SK-N-SH (cell line): ENCODE results near the gene KCNG4. TPM values are rescaled to one million over a fixed set of nuclear protein-coding genes. Genes with fewer than 3 reads are reported as not detected.

Experiments
- CTCF ChIA-PET: fragments of 300-600, 350-600 bp; formaldehyde crosslinking; extraction: SDS; loops from one replicate; lab custom pipeline; 2021; lab: Yijun Ruan, JAX
- POLR2A ChIA-PET: fragments of 350-600 bp; sonication (Branson Sonifier 250); formaldehyde crosslinking; extraction: SDS; loops from one replicate; lab custom pipeline; 2020; ENCODE audit warnings: antibody characterized with exemption, inconsistent platforms; lab: Yijun Ruan, JAX
- DNase-seq: peaks from one replicate; pipeline ENCODE4 v3.0.0; 2012
- H2AFZ ChIP-seq: fragments of 200-600 bp; sonication (generic); 2 replicates; pipeline ENCODE4 v1.8.1; 2016; ENCODE audit warnings: antibody characterized with exemption, mild to moderate bottlenecking, low read depth
- H3F3A ChIP-seq: fragments of 200-600 bp; sonication (generic); replicated peaks from 2 replicates; pipeline ENCODE3; 2016; ENCODE audit warnings: antibody characterized with exemption, mild to moderate bottlenecking; ENCODE audit not compliant: insufficient read depth
- H3K27ac ChIP-seq, 2 experiments: fragments of 200-500 bp in 1 of 2; fragments of 200-600 bp in 1 of 2; sonication (Bioruptor generic) in 1 of 2; sonication (generic), shearing (Covaris generic) in 1 of 2; 2 replicates each; pipeline versions ENCODE4 v1.5.1 to v1.6.1; 2014 to 2016; ENCODE audit warnings: low read depth in 2 of 2, inconsistent platforms in 1 of 2, low read length in 1 of 2, mild to moderate bottlenecking in 1 of 2, mixed read lengths in 1 of 2
- H3K27me3 ChIP-seq: fragments of 200-600 bp; sonication (generic), shearing (Covaris generic); 2 replicates; pipeline ENCODE4 v1.6.1; 2016; ENCODE audit warnings: mixed run types; ENCODE audit not compliant: insufficient read depth
- H3K36me3 ChIP-seq, 2 experiments: fragments of 200-500 bp in 1 of 2; fragments of 200-600 bp in 1 of 2; sonication (Bioruptor generic) in 1 of 2; sonication (generic) in 1 of 2; replicated peaks in 1 of 2; 2 replicates each; pipeline versions ENCODE3 to v1.5.1; 2014 to 2016; ENCODE audit warnings: low read length in 1 of 2, mild to moderate bottlenecking in 1 of 2; ENCODE audit not compliant: insufficient read depth in 2 of 2, control insufficient read depth in 1 of 2
- H3K4me1 ChIP-seq, 2 experiments: fragments of 200-500 bp in 1 of 2; fragments of 200-600 bp in 1 of 2; sonication (Bioruptor generic) in 1 of 2; sonication (generic), shearing (Covaris generic) in 1 of 2; 2 replicates each; pipeline versions ENCODE4 v1.5.1 to v1.6.1; 2014 to 2016; ENCODE audit warnings: low read depth in 1 of 2, low read length in 1 of 2, mixed run types in 1 of 2; ENCODE audit not compliant: insufficient read depth in 2 of 2, control insufficient read depth in 1 of 2
- H3K4me2 ChIP-seq: fragments of 200-600 bp; sonication (generic), shearing (Covaris generic); 2 replicates; pipeline ENCODE4 v1.6.1; 2017; ENCODE audit warnings: mixed run types
- H3K4me3 ChIP-seq, 2 experiments: fragments of 200-500 bp in 1 of 2; fragments of 200-600 bp in 1 of 2; sonication (Bioruptor generic) in 1 of 2; sonication (generic), shearing (Covaris generic) in 1 of 2; 2 replicates each; pipeline versions ENCODE4 v1.5.1 to v1.8.1; 2014 to 2016; ENCODE audit warnings: low read depth in 2 of 2, inconsistent platforms in 1 of 2, low read length in 1 of 2, mild to moderate bottlenecking in 1 of 2, mixed read lengths in 1 of 2, moderate library complexity in 1 of 2
- H3K79me2 ChIP-seq: fragments of 200-600 bp; sonication (generic); 2 replicates; pipeline ENCODE4 v1.8.1; 2017; ENCODE audit warnings: mild to moderate bottlenecking; ENCODE audit not compliant: insufficient read depth
- H3K9ac ChIP-seq: fragments of 200-600 bp; sonication (generic); 2 replicates; pipeline ENCODE4 v1.6.1; 2017; ENCODE audit warnings: mixed run types
- H3K9me2 ChIP-seq: fragments of 200-600 bp; sonication (generic); 2 replicates; pipeline ENCODE4 v1.6.1; 2017; ENCODE audit warnings: mixed run types
- H3K9me3 ChIP-seq: fragments of 200-600 bp; sonication (generic); 2 replicates; pipeline ENCODE4 v1.6.1; 2017; ENCODE audit warnings: mixed run types, mild to moderate bottlenecking, moderate library complexity
- H4K20me1 ChIP-seq: fragments of 200-600 bp; sonication (generic); 2 replicates; pipeline ENCODE4 v1.6.1; 2017; ENCODE audit warnings: mild to moderate bottlenecking, mixed run types; ENCODE audit not compliant: insufficient read depth
- CTCF ChIP-seq: fragments of 200-600 bp; sonication (generic); IDR thresholded peaks from 2 replicates; pipeline ENCODE4 v1.6.1; 2017; ENCODE audit warnings: antibody characterized with exemption, mild to moderate bottlenecking, moderate library complexity
- EP300 ChIP-seq, 2 experiments: IDR thresholded peaks; 2 replicates each; pipeline versions ENCODE4 v1.4.0 to v1.6.1; 2012; ENCODE audit warnings: borderline replicate concordance in 1 of 2, low read depth in 1 of 2, low read length in 1 of 2
- EZH2phosphoT487 ChIP-seq: fragments of 200-600 bp; sonication (generic); IDR thresholded peaks from 2 replicates; pipeline ENCODE4 v1.6.1; 2017; ENCODE audit warnings: low read depth, mixed run types, mild to moderate bottlenecking, antibody characterized with exemption, moderate library complexity, borderline replicate concordance
- FOXJ3 ChIP-seq: sonication (generic); formaldehyde crosslinking; IDR thresholded peaks from 2 replicates; pipeline ENCODE4 v1.5.1; 2020; ENCODE audit warnings: mild to moderate bottlenecking, missing genetic modification reagents
- JUND ChIP-seq: IDR thresholded peaks from 2 replicates; pipeline ENCODE4 v1.4.0; 2012
- RCOR1 ChIP-seq: fragments of 150-350 bp; IDR thresholded peaks from 2 replicates; pipeline ENCODE4 v1.6.1; 2017; ENCODE audit warnings: antibody characterized with exemption, low read length
- RXRA ChIP-seq: IDR thresholded peaks from 2 replicates; pipeline ENCODE4 v1.4.0; 2012; ENCODE audit warnings: low read depth, mild to moderate bottlenecking, borderline replicate concordance
- SMC3 ChIP-seq: IDR thresholded peaks from 2 replicates; pipeline ENCODE4 v1.6.1; 2012; ENCODE audit warnings: low read depth, low read length, improper control_type of control experiment
- TEAD4 ChIP-seq: IDR thresholded peaks from 2 replicates; pipeline ENCODE4 v1.4.0; 2012; ENCODE audit warnings: mild to moderate bottlenecking, borderline replicate concordance; ENCODE audit not compliant: insufficient read depth
- USF1 ChIP-seq: IDR thresholded peaks from 2 replicates; pipeline ENCODE4 v1.4.0; 2012; ENCODE audit warnings: low read depth, borderline replicate concordance
- ZBTB33 ChIP-seq: IDR thresholded peaks from 2 replicates; pipeline ENCODE4 v1.4.0; 2012; ENCODE audit warnings: low read depth, borderline replicate concordance
- WGBS: methylation state at CpG from one replicate; pipeline ENCODE4 v1.1.6; 2017; ENCODE audit warnings: low lambda C conversion rate; 5-methylcytosine and 5-hydroxymethylcytosine counted together
- polyA plus RNA-seq, 3 experiments: library from polyadenylated mRNA; depleted of rRNA; stranded (reverse); fragments of >200 nt; gene quantifications; 2 replicates each; pipeline ENCODE4 v1.2.3, GENCODE V29; 2012

The KCNG4 gene
- polyA plus RNA-seq, 1 of the 3 experiments (the other 2 are of a cell fraction): not detected

GRCh38 chr16:84286578-84287240 is 46.9 kb upstream of the KCNG4 start:
- Histone ChIP-seq H3K27ac (no peak overlapping the region), H3K4me3 (no peak overlapping the region), H3K9ac (no peak overlapping the region), H2AFZ (no peak overlapping the region), H3F3A (no peaks in the 10 kb centered on the region), H3K9me3 (no peaks in the 10 kb centered on the region), H3K79me2 (no peaks in the 10 kb centered on the region), H3K9me2 (no peaks in the 10 kb centered on the region), H3K36me3 (no peaks in the 10 kb centered on the region), H3K4me1 (peaks cover 0 to 7% of the 10 kb centered on the region in 2 experiments; a peak in 1 of 4 replicates), H3K4me2 (no peak overlapping the region), H4K20me1 (no peaks in the 10 kb centered on the region), H3K27me3 (no peaks in the 10 kb centered on the region; the same call in 1 of the 2 replicates)
- 61% methylated on average over 11 of the region's 16 CpGs for WGBS
- no peak for TF ChIP-seq TEAD4
- TF ChIP-seq FOXJ3 (CRISPR knock-in tag): no peak
- TF ChIP-seq EP300 (IDR thresholded peaks at IDR 0.05; ENCODE audit: borderline replicate concordance in 1 of 2, low read depth in 1 of 2, low read length in 1 of 2): no peak
- TF ChIP-seq RXRA: no peak
- no peak for TF ChIP-seq EZH2phosphoT487
- TF ChIP-seq SMC3: no peak
- TF ChIP-seq RCOR1: no peak
- TF ChIP-seq ZBTB33: no peak
- no peak for TF ChIP-seq JUND
- no peak for TF ChIP-seq CTCF
- no peak for TF ChIP-seq USF1
- ChIA-PET CTCF (interaction anchor here (1.2 to 2.1 kb wide), 2 partner anchors 9 to 21 kb away, joined by 3 to 6 read pairs; no protein-coding TSS in a partner anchor), POLR2A (no interaction called here)
- no peak for DNase-seq
